Naive thymus-derived CD4-positive, alpha-beta T cell (primary cell): ENCODE data around the gene SAMD3. TPM values are rescaled to one million over a fixed set of nuclear protein-coding genes. Genes with fewer than 3 reads are reported as not detected.
"Not testable (repeated sequence)": the region's sequence is repeated elsewhere in the genome, so short reads cannot be mapped to it uniquely, and the experiment has no call there.

Source experiments
- ATAC-seq: fragments of 150-1000 bp; cut with Tn5 transposase; 2 replicates; pipeline ENCODE4 v1.10.0; 2021; ENCODE audit warnings: mild to moderate bottlenecking, moderate library complexity
- CTCF ChIA-PET: fragments of 350-600 bp; sonication (Branson Sonifier 250); formaldehyde crosslinking; loops from one replicate; lab custom pipeline; 2021; ENCODE audit warnings: antibody characterized with exemption; lab: Charles Lee
- POLR2A ChIA-PET: fragments of 350-600 bp; sonication (Branson Sonifier 250); formaldehyde crosslinking; loops from one replicate; lab custom pipeline; 2021; ENCODE audit warnings: antibody characterized with exemption, inconsistent platforms; lab: Charles Lee
- DNase-seq, 9 donors: peaks; one replicate each; pipeline versions ENCODE4 v3.0.0 to v3.0.0-alpha.2; 2020 to 2022; ENCODE audit warnings: mixed read lengths in 1 of 9
- H3K27ac ChIP-seq: one replicate; pipeline ENCODE4 v1.7.0; 2013; ENCODE audit warnings: mild to moderate bottlenecking, low read depth, low read length, moderate library complexity
- H3K27me3 ChIP-seq, 2 donors: one replicate each; pipeline ENCODE4 v1.7.0; 2013; ENCODE audit warnings: low read length in 2 of 2, mild to moderate bottlenecking in 2 of 2, moderate library complexity in 2 of 2; ENCODE audit not compliant: control insufficient read depth in 2 of 2, insufficient read depth in 2 of 2
- H3K36me3 ChIP-seq, 3 experiments: 1 replicate in 2 of 3; 2 replicates in 1 of 3; pipeline ENCODE4 v1.7.0; 2013; ENCODE audit warnings: low read length in 3 of 3, mild to moderate bottlenecking in 3 of 3, moderate library complexity in 1 of 3; ENCODE audit not compliant: insufficient read depth in 3 of 3, control insufficient read depth in 2 of 3
- H3K4me1 ChIP-seq, 2 donors: one replicate each; pipeline ENCODE4 v1.7.0; 2013; ENCODE audit warnings: low read length in 2 of 2, mild to moderate bottlenecking in 2 of 2, moderate library complexity in 1 of 2; ENCODE audit not compliant: control insufficient read depth in 2 of 2, insufficient read depth in 2 of 2
- H3K4me3 ChIP-seq: 2 replicates; pipeline ENCODE4 v1.7.0; 2013; ENCODE audit warnings: mild to moderate bottlenecking, low read length
- H3K9me3 ChIP-seq, 3 experiments: 1 replicate in 2 of 3; 2 replicates in 1 of 3; pipeline ENCODE4 v1.7.0; 2013; ENCODE audit warnings: low read length in 3 of 3; ENCODE audit not compliant: control insufficient read depth in 2 of 3
- H3K27ac Mint-ChIP-seq, 9 donors: one replicate each; pipeline ENCODE4 v1.8.0; 2020 to 2022; ENCODE audit warnings: mixed read lengths in 9 of 9, mild to moderate bottlenecking in 8 of 9, moderate library complexity in 5 of 9, inconsistent platforms in 2 of 9
- H3K27me3 Mint-ChIP-seq, 5 donors: one replicate each; pipeline ENCODE4 v1.8.0; 2021 to 2022; ENCODE audit warnings: mixed read lengths in 5 of 5, mild to moderate bottlenecking in 1 of 5
- H3K36me3 Mint-ChIP-seq, 5 donors: one replicate each; pipeline ENCODE4 v1.8.0; 2020 to 2022; ENCODE audit warnings: mixed read lengths in 5 of 5, mild to moderate bottlenecking in 3 of 5, inconsistent platforms in 1 of 5
- H3K4me1 Mint-ChIP-seq, 7 donors: one replicate each; pipeline ENCODE4 v1.8.0; 2020 to 2022; ENCODE audit warnings: mixed read lengths in 7 of 7, mild to moderate bottlenecking in 3 of 7, inconsistent platforms in 1 of 7
- H3K4me3 Mint-ChIP-seq, 10 donors: one replicate each; pipeline ENCODE4 v1.8.0; 2020 to 2022; ENCODE audit warnings: mild to moderate bottlenecking in 10 of 10, mixed read lengths in 10 of 10, moderate library complexity in 6 of 10, inconsistent platforms in 2 of 10
- H3K9me3 Mint-ChIP-seq, 11 donors: one replicate each; pipeline ENCODE4 v1.8.0; 2020 to 2022; ENCODE audit warnings: mixed read lengths in 11 of 11, mild to moderate bottlenecking in 4 of 11, inconsistent platforms in 1 of 11, moderate library complexity in 1 of 11
- intact Hi-C, 2 donors: fragments of 100-400 bp; cut with micrococcal nuclease; formaldehyde crosslinking; loops; one replicate each; pipeline ENCODE4 v1.15.1; 2023
- polyA plus RNA-seq, 2 donors: library from polyadenylated mRNA; unstranded; fragments of 300-500 nt; fragmentation: Illumina TruSeq; gene quantifications; one replicate each; pipeline ENCODE4 v1.2.3, GENCODE V29; 2021
- total RNA-seq, 6 experiments: library from RNA in 5 of 6; stranded (reverse) in 5 of 6; gene quantifications; 1 replicate in 5 of 6; 2 replicates in 1 of 6; pipeline ENCODE4 v1.2.3 and lab custom pipeline; 2021 to 2026

SAMD3 gene
- total and polyA plus RNA-seq, 7 experiments from 2014 or later, result 23.7 to 67.3 (median 43.4) TPM

DNA sequence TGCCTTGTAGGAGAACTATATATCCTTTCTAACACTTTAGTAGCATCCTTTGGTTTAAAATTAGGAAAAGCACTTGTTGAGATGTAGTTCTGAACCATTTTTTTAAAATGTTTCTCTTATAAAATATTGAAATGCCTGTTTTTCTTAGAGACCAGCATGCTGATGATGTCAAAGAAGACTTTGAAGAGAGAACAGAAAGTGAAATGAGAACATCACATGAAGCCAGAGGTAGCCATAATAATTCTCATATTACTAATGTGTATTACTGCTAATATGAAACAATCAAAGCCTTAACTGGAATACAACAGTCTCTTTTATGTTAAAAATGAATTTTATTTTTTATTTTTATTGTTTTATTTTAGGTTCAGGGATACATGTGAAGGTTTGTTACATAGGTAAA is 102.0 kb downstream of the SAMD3 start:
- DNase-seq, result peak in 2 of 9 donors; percentile 29 to 34
- intact Hi-C loops, result loop anchor here in 1 of 2 donors (1.0 kb wide), 1 partner anchor 14 kb away; no protein-coding TSS in a partner anchor
- Mint-ChIP-seq H3K36me3 (peaks cover 5 to 37% (median 34%) of the 10 kb centered on the region in 5 donors), H3K27me3 (no peaks in the 10 kb centered on the region), H3K9me3 (peaks cover 0 to 2% (median 0%) of the 10 kb centered on the region in 11 donors), H3K4me3 (peak overlapping the region in 1 of 10 donors; percentile 10), H3K27ac (peak overlapping the region in 8 of 9 donors; percentile 11 to 85 (median 56)), H3K4me1 (peaks cover 5 to 48% (median 31%) of the 10 kb centered on the region in 7 donors)
- no peak for ATAC-seq
- Histone ChIP-seq H3K4me3 (no peak overlapping the region), H3K36me3 (no peaks in the 10 kb centered on the region), H3K27me3 (no peaks in the 10 kb centered on the region), H3K9me3 (no peaks in the 10 kb centered on the region), H3K27ac (no peak overlapping the region), H3K4me1 (no peaks in the 10 kb centered on the region)
- POLR2A ChIA-PET, result interaction anchor here (0.9 kb wide), 1 partner anchor 10 kb away, joined by 3 read pairs; no protein-coding TSS in a partner anchor
- CTCF ChIA-PET, result no interaction called here

DNA sequence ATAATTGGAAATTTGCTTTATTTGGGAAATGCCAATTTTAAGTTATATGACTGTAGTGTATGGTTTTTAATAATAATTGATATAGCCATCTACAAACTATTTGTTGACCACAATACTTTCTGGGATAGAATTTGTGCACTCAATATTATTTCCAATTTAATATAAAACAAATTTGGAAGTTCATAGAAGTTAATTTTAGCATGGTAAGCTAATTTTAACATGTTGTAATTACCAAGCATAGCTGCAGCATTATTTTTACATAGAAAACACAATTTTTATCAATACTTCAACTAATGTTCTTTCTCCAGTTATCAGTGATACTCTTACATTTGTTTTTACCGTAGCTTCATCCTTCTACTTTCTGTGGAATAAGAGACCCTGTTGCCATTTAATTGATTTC is 103.5 kb downstream of the SAMD3 start:
- POLR2A ChIA-PET, result interaction anchor here (0.6 kb wide), 1 partner anchor 67 kb away, joined by 4 read pairs; no protein-coding TSS in a partner anchor
- no peak for ATAC-seq

DNA sequence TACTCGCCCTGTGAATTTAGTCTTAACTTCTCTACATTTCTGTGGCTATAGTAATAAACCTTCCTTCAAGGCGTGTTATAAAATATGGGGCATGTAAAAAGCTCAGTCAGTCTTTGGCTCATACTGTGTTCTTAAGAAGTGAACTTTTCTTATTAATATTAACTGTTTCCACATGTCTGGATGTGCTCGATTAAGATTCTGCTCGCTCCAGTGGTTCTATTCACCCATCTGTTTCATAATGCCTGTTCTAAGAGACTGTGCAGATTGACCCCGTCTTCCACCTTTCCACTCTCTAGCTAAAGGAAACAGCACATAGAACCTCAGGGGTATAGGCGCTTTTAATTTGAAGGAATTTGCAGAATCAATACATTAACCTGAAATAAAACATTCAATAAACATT is 104.5 kb downstream of the SAMD3 start:
- no peak overlapping the region for H3K4me3 Mint-ChIP-seq
- no peak overlapping the region for H3K27ac Mint-ChIP-seq
- no peaks in the 10 kb centered on the region for H3K9me3 ChIP-seq
- peaks cover 5 to 44% (median 41%) of the 10 kb centered on the region in 5 donors for H3K36me3 Mint-ChIP-seq
- POLR2A ChIA-PET, result no interaction called here
- H3K36me3 ChIP-seq, result no peaks in the 10 kb centered on the region
- CTCF ChIA-PET, result interaction anchor here (0.5 kb wide), 1 partner anchor 9 kb away, joined by 3 read pairs; no protein-coding TSS in a partner anchor
- no peaks in the 10 kb centered on the region for H3K27me3 ChIP-seq
- intact Hi-C loops, result no loop called here
- no peaks in the 10 kb centered on the region for H3K4me1 ChIP-seq
- no peak for DNase-seq
- no peak for ATAC-seq
- peaks cover 0 to 2% (median 0%) of the 10 kb centered on the region in 11 donors for H3K9me3 Mint-ChIP-seq
- H3K27me3 Mint-ChIP-seq, result no peaks in the 10 kb centered on the region
- peaks cover 5 to 46% (median 31%) of the 10 kb centered on the region in 7 donors for H3K4me1 Mint-ChIP-seq
- no peak overlapping the region for H3K27ac ChIP-seq
- H3K4me3 ChIP-seq, result no peak overlapping the region

More for the DNA sequence above, 103.5 kb downstream of the SAMD3 start:
- peak overlapping the region in 1 of 9 donors; percentile 1 for H3K27ac Mint-ChIP-seq
- H3K4me1 Mint-ChIP-seq, result peaks cover 5 to 41% (median 31%) of the 10 kb centered on the region in 7 donors
- intact Hi-C loops, result no loop called here
- Histone ChIP-seq H3K4me3 (no peak overlapping the region), H3K4me1 (no peaks in the 10 kb centered on the region), H3K27ac (no peak overlapping the region), H3K36me3 (no peaks in the 10 kb centered on the region), H3K9me3 (no peaks in the 10 kb centered on the region), H3K27me3 (no peaks in the 10 kb centered on the region)
- no peak overlapping the region for H3K4me3 Mint-ChIP-seq
- H3K27me3 Mint-ChIP-seq, result no peaks in the 10 kb centered on the region
- CTCF ChIA-PET, result no interaction called here
- H3K9me3 Mint-ChIP-seq, result peaks cover 0 to 2% (median 0%) of the 10 kb centered on the region in 11 donors
- no peak for DNase-seq
- peaks cover 5 to 44% (median 38%) of the 10 kb centered on the region in 5 donors for H3K36me3 Mint-ChIP-seq

DNA sequence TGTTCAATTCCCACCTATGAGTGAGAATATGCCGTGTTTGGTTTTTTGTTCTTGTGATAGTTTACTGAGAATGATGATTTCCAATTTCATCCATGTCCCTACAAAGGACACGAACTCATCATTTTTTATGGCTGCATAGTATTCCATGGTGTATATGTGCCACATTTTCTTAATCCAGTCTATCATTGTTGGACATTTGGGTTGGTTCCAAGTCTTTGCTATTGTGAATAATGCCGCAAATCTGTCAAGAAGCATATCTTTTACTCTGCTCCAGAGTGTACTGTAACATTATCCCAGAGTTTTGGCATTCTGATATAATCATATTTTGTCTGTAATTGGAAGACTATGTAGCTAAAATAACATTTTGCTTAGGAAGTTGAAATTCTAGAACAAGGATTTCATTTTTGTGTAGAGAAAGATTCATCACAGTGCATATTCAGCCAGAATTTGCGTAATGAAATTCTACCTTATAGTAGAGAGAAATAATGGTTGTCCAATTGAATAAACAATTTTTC is 105.5 kb downstream of the SAMD3 start:
- H3K9me3 ChIP-seq, H3K4me3 Mint-ChIP-seq, POLR2A ChIA-PET, intact Hi-C loops, H3K27me3 Mint-ChIP-seq, H3K27ac ChIP-seq, ATAC-seq, H3K9me3 Mint-ChIP-seq, H3K27me3 ChIP-seq, H3K4me1 ChIP-seq, H3K36me3 ChIP-seq, H3K4me3 ChIP-seq, CTCF ChIA-PET, DNase-seq, H3K27ac Mint-ChIP-seq: not testable (repeated sequence)
- H3K4me1 Mint-ChIP-seq, result peaks cover 5 to 50% (median 27%) of the 10 kb centered on the region in 7 donors
- H3K36me3 Mint-ChIP-seq, result peaks cover 6 to 51% (median 42%) of the 10 kb centered on the region in 5 donors

DNA sequence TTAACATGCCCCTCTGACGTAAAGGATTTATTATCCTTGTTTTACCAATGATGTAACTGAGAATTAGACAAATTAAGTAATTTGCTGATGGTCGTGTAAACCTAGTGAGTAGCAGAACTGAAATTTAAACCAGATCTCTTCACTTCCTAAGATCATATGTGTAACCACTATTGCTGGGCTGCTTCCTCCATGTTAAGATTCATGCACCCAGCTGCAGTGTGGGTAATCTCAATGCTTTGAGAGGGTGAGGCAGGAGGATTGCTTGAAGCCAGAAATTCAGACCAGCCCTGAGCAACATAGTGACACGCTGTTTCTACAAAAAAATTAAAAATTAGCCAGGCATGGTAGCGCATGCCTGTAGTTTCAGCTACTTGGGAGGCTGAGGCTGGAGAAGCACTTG is 106.5 kb downstream of the SAMD3 start:
- peak; percentile 38 for ATAC-seq
- Histone ChIP-seq H3K27ac (no peak overlapping the region), H3K36me3 (peaks cover 0 to 9% (median 0%) of the 10 kb centered on the region in 3 experiments), H3K4me3 (no peak overlapping the region), H3K27me3 (no peaks in the 10 kb centered on the region), H3K4me1 (no peaks in the 10 kb centered on the region), H3K9me3 (no peaks in the 10 kb centered on the region)
- ChIA-PET POLR2A (interaction anchor here (0.7 kb wide), 1 partner anchor 1538 kb away, joined by 3 read pairs; no protein-coding TSS in a partner anchor), CTCF (no interaction called here)
- Mint-ChIP-seq H3K9me3 (peaks cover 0 to 2% (median 0%) of the 10 kb centered on the region in 11 donors), H3K27ac (peak overlapping the region in 2 of 9 donors; percentile 28 to 70), H3K4me1 (peaks cover 3 to 54% (median 25%) of the 10 kb centered on the region in 7 donors), H3K4me3 (no peak overlapping the region), H3K36me3 (peaks cover 11 to 59% (median 49%) of the 10 kb centered on the region in 5 donors), H3K27me3 (no peaks in the 10 kb centered on the region)
- intact Hi-C loops, result no loop called here
- DNase-seq, result no peak

DNA sequence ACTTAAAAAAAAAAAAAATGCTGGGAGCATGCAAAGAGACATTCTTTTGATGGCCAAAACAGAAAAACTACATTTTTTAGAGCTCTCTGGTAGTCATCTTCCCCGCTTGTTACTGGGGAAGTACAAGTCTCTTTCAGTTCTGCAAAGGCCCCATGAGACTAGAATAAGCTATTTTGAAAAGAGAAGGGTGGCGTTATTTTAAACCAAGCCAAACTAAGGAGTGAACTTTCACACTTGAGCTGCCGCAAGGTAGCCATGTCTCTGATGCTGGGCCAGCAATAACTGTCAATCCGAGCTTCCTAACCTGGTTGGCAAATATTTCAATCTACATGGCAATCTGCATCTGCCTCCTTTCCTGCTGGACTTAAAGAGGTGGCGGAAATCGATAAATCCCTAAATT is 107.7 kb downstream of the SAMD3 start:
- H3K27me3 ChIP-seq, result no peaks in the 10 kb centered on the region
- H3K36me3 Mint-ChIP-seq, result peaks cover 20 to 68% (median 48%) of the 10 kb centered on the region in 5 donors
- CTCF ChIA-PET, result no interaction called here
- DNase-seq (no peak), ATAC-seq (peak; percentile 24)
- intact Hi-C loops, result no loop called here
- POLR2A ChIA-PET, result interaction anchor here (0.6 kb wide), 1 partner anchor 1513 kb away, joined by 4 read pairs; the partner anchor contains the start of gene MED23
- H3K27ac ChIP-seq, result no peak overlapping the region
- peak overlapping the region in 2 of 9 donors; percentile 13 to 28 for H3K27ac Mint-ChIP-seq
- no peaks in the 10 kb centered on the region for H3K4me1 ChIP-seq
- H3K36me3 ChIP-seq, result peaks cover 0 to 11% (median 0%) of the 10 kb centered on the region in 3 experiments
- H3K27me3 Mint-ChIP-seq, result no peaks in the 10 kb centered on the region
- H3K4me3 ChIP-seq, result no peak overlapping the region
- peaks cover 0 to 6% (median 0%) of the 10 kb centered on the region in 11 donors for H3K9me3 Mint-ChIP-seq
- no peak overlapping the region for H3K4me3 Mint-ChIP-seq
- H3K4me1 Mint-ChIP-seq, result peaks cover 0 to 51% (median 18%) of the 10 kb centered on the region in 7 donors
- H3K9me3 ChIP-seq, result no peaks in the 10 kb centered on the region
